GM12892 (cell line): Measurements from ENCODE around the gene KIF4B.
A peak's percentile ranks its signal among the peaks of the same experiment; 100 is the strongest.

Source experiments
- DNase-seq: peaks from one replicate; pipeline ENCODE4 v3.0.0; 2011; ENCODE audit not compliant: insufficient read length
- FAIRE-seq: peaks from 2 replicates; lab custom pipeline; 2011; peaks lifted over from hg19 to GRCh38; lab: Jason Lieb, UNC
- POLR2A ChIP-seq: IDR thresholded peaks from 2 replicates; pipeline ENCODE4 v1.6.1; 2011; ENCODE audit warnings: low read depth, low read length, control low read depth
- POLR2AphosphoS5 ChIP-seq: IDR thresholded peaks from 2 replicates; pipeline ENCODE4 v1.6.1; 2011; ENCODE audit warnings: low read depth, low read length, control low read depth
- TAF1 ChIP-seq: IDR thresholded peaks from 2 replicates; pipeline ENCODE4 v1.6.1; 2011; ENCODE audit warnings: low read depth, mild to moderate bottlenecking, control low read depth, low read length, borderline replicate concordance

KIF4B gene

GRCh38 chr5:155049569-155050383, 36.2 kb downstream of the KIF4B start:
- FAIRE-seq = no peak
- no peak for DNase-seq
- TF ChIP-seq TAF1 = no peak
- no peak for TF ChIP-seq POLR2A

GRCh38 chr5:155050384-155051019, 36.9 kb downstream of the KIF4B start:
- FAIRE-seq (no peak), DNase-seq (no peak)
- TF ChIP-seq POLR2A (no peak), TAF1 (no peak), POLR2AphosphoS5 (no peak)

GRCh38 chr5:155052532-155052931, 39.0 kb downstream of the KIF4B start:
- no peak for FAIRE-seq
- TF ChIP-seq TAF1 (no peak), POLR2AphosphoS5 (no peak), POLR2A (no peak)
- DNase-seq = no peak

- no peak for FAIRE-seq
These were observed 39.9 kb downstream of the KIF4B start for GRCh38 chr5:155053501-155053900.

GRCh38 chr5:155056644-155057269, 43.2 kb downstream of the KIF4B start:
- no peak for TF ChIP-seq POLR2A
- TF ChIP-seq POLR2AphosphoS5 = no peak
- FAIRE-seq = no peak

More at GRCh38 chr5:155053501-155053900, 39.9 kb downstream of the KIF4B start:
- DNase-seq = no peak
- TF ChIP-seq POLR2A = no peak
- no peak for TF ChIP-seq POLR2AphosphoS5
- no peak for TF ChIP-seq TAF1

GRCh38 chr5:155057626-155058025, 44.1 kb downstream of the KIF4B start:
- DNase-seq (no peak), FAIRE-seq (no peak)
- TF ChIP-seq POLR2A = no peak
- no peak for TF ChIP-seq POLR2AphosphoS5
- no peak for TF ChIP-seq TAF1

More at GRCh38 chr5:155056644-155057269, 43.2 kb downstream of the KIF4B start:
- DNase-seq = no peak

GRCh38 chr5:155064580-155064979, 51.0 kb downstream of the KIF4B start:
- FAIRE-seq (peak; percentile 38), DNase-seq (no peak)
- TF ChIP-seq POLR2A (no peak), TAF1 (no peak), POLR2AphosphoS5 (no peak)

- TF ChIP-seq POLR2A = no peak
- TF ChIP-seq POLR2AphosphoS5 = no peak
- no peak for TF ChIP-seq TAF1
- DNase-seq = no peak
- no peak for FAIRE-seq
These were observed 53.5 kb downstream of the KIF4B start for GRCh38 chr5:155066886-155067595.
